HL-60 (cell line): Measurements from ENCODE around the gene KMT5C.

Experiments used
- POLR2AphosphoS5 ChIP-seq: IDR thresholded peaks from 2 replicates; pipeline ENCODE4 v1.6.1; 2012; ENCODE audit warnings: low read depth
- REST ChIP-seq: IDR thresholded peaks from 2 replicates; pipeline ENCODE4 v1.6.1; 2012; ENCODE audit warnings: low read depth; ENCODE audit not compliant: insufficient replicate concordance
- TF ChIP-seq, protein P1 (sequence below): IDR thresholded peaks from one replicate; pipeline ENCODE4 v1.5.1; 2011; ENCODE audit warnings: low read length, control low read depth, inconsistent platforms; ENCODE audit not compliant: insufficient read depth

DNA sequence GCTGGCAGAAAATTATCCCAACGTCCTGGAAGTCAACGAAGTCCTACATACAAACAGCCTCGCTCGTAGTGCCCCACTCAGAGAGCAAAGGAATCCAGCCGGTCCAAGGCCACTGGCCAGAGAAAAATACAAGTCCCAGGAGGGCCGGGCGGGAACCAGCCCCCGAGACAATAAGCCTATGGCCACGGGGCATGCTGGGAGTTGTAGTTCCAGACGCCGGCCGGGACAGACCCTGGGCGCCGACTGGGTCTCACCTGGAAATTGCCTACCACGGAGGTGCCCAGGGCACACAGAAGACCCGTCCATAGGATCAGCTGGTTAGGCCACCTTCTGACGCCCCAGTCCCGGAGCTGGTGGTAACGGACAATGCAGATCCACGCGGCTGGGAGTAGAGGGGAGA, 19.9 kb upstream of the KMT5C start:
- TF ChIP-seq, protein P1, sequence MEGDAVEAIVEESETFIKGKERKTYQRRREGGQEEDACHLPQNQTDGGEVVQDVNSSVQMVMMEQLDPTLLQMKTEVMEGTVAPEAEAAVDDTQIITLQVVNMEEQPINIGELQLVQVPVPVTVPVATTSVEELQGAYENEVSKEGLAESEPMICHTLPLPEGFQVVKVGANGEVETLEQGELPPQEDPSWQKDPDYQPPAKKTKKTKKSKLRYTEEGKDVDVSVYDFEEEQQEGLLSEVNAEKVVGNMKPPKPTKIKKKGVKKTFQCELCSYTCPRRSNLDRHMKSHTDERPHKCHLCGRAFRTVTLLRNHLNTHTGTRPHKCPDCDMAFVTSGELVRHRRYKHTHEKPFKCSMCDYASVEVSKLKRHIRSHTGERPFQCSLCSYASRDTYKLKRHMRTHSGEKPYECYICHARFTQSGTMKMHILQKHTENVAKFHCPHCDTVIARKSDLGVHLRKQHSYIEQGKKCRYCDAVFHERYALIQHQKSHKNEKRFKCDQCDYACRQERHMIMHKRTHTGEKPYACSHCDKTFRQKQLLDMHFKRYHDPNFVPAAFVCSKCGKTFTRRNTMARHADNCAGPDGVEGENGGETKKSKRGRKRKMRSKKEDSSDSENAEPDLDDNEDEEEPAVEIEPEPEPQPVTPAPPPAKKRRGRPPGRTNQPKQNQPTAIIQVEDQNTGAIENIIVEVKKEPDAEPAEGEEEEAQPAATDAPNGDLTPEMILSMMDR = no peak
- TF ChIP-seq POLR2AphosphoS5 (no peak), REST (no peak)
